Panc1 (cell line): ENCODE measurements around the gene DCC. TPM values are rescaled to one million over a fixed set of nuclear protein-coding genes. Genes with fewer than 3 reads are reported as not detected.

Source experiments
- ATAC-seq: fragments of 200-7000 bp; cut with Tn5 transposase; 2 replicates; pipeline ENCODE4 v1.9.1; 2020; ENCODE audit warnings: mild to moderate bottlenecking, moderate library complexity
- BruUV-seq: library from RNA; stranded (reverse); fragments of 400-500 nt; replicated peaks from 2 replicates; lab custom pipeline; 2021; lab: Mats Ljungman, UMichigan
- CTCF ChIA-PET: fragments of 300-600 bp; sonication (Branson Sonifier 250); formaldehyde crosslinking; loops from one replicate; lab custom pipeline; 2022; ENCODE audit warnings: antibody characterized with exemption; lab: Charles Lee
- POLR2A ChIA-PET: fragments of 300-600 bp; sonication (Branson Sonifier 250); formaldehyde crosslinking; loops from one replicate; lab custom pipeline; 2022; ENCODE audit warnings: antibody characterized with exemption; lab: Charles Lee
- DNase-seq: peaks from one replicate; pipeline ENCODE4 v3.0.0-alpha.2; 2010; ENCODE audit warnings: low read depth, low spot score
- H3K27ac ChIP-seq: 2 replicates; pipeline ENCODE4 v1.5.1; 2011; ENCODE audit warnings: mild to moderate bottlenecking, low read length, inconsistent platforms
- H3K27me3 ChIP-seq: fragments of 200-500 bp; sonication (Bioruptor generic); 2 replicates; pipeline ENCODE4 v1.6.0; 2014; ENCODE audit warnings: low read length, inconsistent platforms; ENCODE audit not compliant: control insufficient read depth, insufficient read depth
- H3K36me3 ChIP-seq: fragments of 200-500 bp; sonication (Bioruptor generic); 2 replicates; pipeline ENCODE4 v1.5.1; 2014; ENCODE audit warnings: inconsistent platforms, mild to moderate bottlenecking, low read length, moderate library complexity; ENCODE audit not compliant: control insufficient read depth, insufficient read depth
- H3K4me1 ChIP-seq: 2 replicates; pipeline ENCODE4 v1.5.1; 2011; ENCODE audit warnings: inconsistent platforms, mild to moderate bottlenecking, low read length, moderate library complexity; ENCODE audit not compliant: control insufficient read depth, insufficient read depth
- H3K4me3 ChIP-seq, 2 experiments: 2 replicates each; pipeline ENCODE4 v1.5.1; 2011 to 2012; ENCODE audit warnings: low read depth in 2 of 2, low read length in 2 of 2, mild to moderate bottlenecking in 2 of 2, inconsistent platforms in 1 of 2, moderate library complexity in 1 of 2
- H3K9me3 ChIP-seq: fragments of 200-500 bp; sonication (Bioruptor generic); 2 replicates; pipeline ENCODE4 v1.5.1; 2014; ENCODE audit warnings: low read depth, mild to moderate bottlenecking, inconsistent platforms, low read length, moderate library complexity; ENCODE audit not compliant: control insufficient read depth, insufficient read depth
- CTCF ChIP-seq: fragments of 450-650 bp; IDR thresholded peaks from 2 replicates; pipeline ENCODE4 v1.5.1; 2017; ENCODE audit warnings: mild to moderate bottlenecking
- POLR2AphosphoS5 ChIP-seq: IDR thresholded peaks from 2 replicates; pipeline ENCODE4 v1.6.1; 2012; ENCODE audit warnings: mild to moderate bottlenecking, low read depth, low read length, moderate library complexity
- SIN3A ChIP-seq: IDR thresholded peaks from 2 replicates; pipeline ENCODE4 v1.6.1; 2012; ENCODE audit warnings: low read depth, mild to moderate bottlenecking, low read length, moderate library complexity, borderline replicate concordance; ENCODE audit not compliant: insufficient read depth
- TCF7L2 ChIP-seq: IDR thresholded peaks from 2 replicates; pipeline ENCODE4 v1.6.1; 2011; ENCODE audit warnings: mild to moderate bottlenecking, low read depth, low read length, inconsistent platforms
- in situ Hi-C: cut with HindIII; loops from 2 replicates; pipeline ENCODE4 v1.10.0; 2016; ENCODE audit warnings: low sequenced_read_pairs, low pct_unique_long_range_greater_than_20kb
- intact Hi-C: fragments of 100-400 bp; cut with micrococcal nuclease; formaldehyde crosslinking; loops from one replicate; pipeline ENCODE4 v1.10.0; 2022; ENCODE audit not compliant: unreplicated experiment
- total RNA-seq: library from RNA; stranded (reverse); gene quantifications from one replicate; pipeline ENCODE4 v1.2.1, GENCODE V29; 2021; ENCODE audit not compliant: unreplicated experiment
- TF ChIP-seq, protein P1 (sequence below), 2 experiments: IDR thresholded peaks; 2 replicates each; pipeline ENCODE4 v1.6.1; 2011 to 2012; ENCODE audit warnings: low read depth in 2 of 2, control low read depth in 1 of 2, low read length in 1 of 2, mild to moderate bottlenecking in 1 of 2, moderate library complexity in 1 of 2; ENCODE audit not compliant: insufficient read depth in 1 of 2

The DCC gene
- total RNA-seq, 1 experiment from 2014 or later: not detected

GRCh38 chr18:52678034-52678433 lies 338.0 kb downstream of the DCC start:
- H3K36me3 ChIP-seq: no peaks in the 10 kb centered on the region; the same call in 1 of the 2 replicates
- no peak for ATAC-seq
- TF ChIP-seq CTCF: no peak
- H3K27me3 ChIP-seq: no peaks in the 10 kb centered on the region
- BruUV-seq: no TSS peak
- POLR2A ChIA-PET: no interaction called here
- intact Hi-C loops (loop anchor here (10.0 kb wide), 1 partner anchor 1013 kb away; no protein-coding TSS in a partner anchor), in situ Hi-C loops (no loop called here)
- CTCF ChIA-PET: no interaction called here
- H3K27ac ChIP-seq: no peak overlapping the region
- H3K9me3 ChIP-seq: no peaks in the 10 kb centered on the region
- DNase-seq: no peak
- H3K4me1 ChIP-seq: no peaks in the 10 kb centered on the region
- H3K4me3 ChIP-seq: no peak overlapping the region

DNA sequence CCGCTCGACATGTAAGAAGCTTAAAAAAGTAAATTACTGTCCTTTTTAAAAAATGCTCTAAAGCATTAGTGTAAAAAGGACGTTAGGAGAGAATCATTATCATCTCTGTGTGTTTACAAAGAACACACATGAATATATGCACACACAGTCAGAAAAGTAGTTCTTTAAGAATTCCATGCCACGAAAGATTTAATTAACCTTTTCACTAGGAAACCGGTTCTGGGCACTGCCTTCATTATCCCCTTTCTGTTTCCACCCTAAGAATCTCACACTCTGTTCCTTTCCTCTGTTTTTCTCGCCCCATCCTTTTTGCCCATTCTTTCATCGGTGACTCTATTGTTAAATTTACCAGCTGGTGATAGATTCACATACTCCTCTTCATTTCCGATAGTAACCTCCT lies 338.6 kb downstream of the DCC start:
- POLR2A ChIA-PET: no interaction called here
- CTCF ChIA-PET: no interaction called here
- intact Hi-C loops (loop anchor here (10.0 kb wide), 1 partner anchor 1014 kb away; no protein-coding TSS in a partner anchor), in situ Hi-C loops (no loop called here)
- Histone ChIP-seq H3K36me3 (no peaks in the 10 kb centered on the region; the same call in 1 of the 2 replicates), H3K9me3 (no peaks in the 10 kb centered on the region), H3K27me3 (no peaks in the 10 kb centered on the region), H3K4me3 (no peak overlapping the region), H3K27ac (no peak overlapping the region), H3K4me1 (no peaks in the 10 kb centered on the region)
- no TSS peak for BruUV-seq
- no peak for ATAC-seq
- TF ChIP-seq POLR2AphosphoS5 (no peak), TCF7L2 (no peak), CTCF (no peak), SIN3A (no peak)
- TF ChIP-seq, protein P1, sequence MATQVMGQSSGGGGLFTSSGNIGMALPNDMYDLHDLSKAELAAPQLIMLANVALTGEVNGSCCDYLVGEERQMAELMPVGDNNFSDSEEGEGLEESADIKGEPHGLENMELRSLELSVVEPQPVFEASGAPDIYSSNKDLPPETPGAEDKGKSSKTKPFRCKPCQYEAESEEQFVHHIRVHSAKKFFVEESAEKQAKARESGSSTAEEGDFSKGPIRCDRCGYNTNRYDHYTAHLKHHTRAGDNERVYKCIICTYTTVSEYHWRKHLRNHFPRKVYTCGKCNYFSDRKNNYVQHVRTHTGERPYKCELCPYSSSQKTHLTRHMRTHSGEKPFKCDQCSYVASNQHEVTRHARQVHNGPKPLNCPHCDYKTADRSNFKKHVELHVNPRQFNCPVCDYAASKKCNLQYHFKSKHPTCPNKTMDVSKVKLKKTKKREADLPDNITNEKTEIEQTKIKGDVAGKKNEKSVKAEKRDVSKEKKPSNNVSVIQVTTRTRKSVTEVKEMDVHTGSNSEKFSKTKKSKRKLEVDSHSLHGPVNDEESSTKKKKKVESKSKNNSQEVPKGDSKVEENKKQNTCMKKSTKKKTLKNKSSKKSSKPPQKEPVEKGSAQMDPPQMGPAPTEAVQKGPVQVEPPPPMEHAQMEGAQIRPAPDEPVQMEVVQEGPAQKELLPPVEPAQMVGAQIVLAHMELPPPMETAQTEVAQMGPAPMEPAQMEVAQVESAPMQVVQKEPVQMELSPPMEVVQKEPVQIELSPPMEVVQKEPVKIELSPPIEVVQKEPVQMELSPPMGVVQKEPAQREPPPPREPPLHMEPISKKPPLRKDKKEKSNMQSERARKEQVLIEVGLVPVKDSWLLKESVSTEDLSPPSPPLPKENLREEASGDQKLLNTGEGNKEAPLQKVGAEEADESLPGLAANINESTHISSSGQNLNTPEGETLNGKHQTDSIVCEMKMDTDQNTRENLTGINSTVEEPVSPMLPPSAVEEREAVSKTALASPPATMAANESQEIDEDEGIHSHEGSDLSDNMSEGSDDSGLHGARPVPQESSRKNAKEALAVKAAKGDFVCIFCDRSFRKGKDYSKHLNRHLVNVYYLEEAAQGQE (IDR thresholded peaks at IDR 0.05; ENCODE audit: insufficient read depth in 1 of 2, low read depth in 2 of 2, low read length in 1 of 2): no peak
- DNase-seq: no peak
